ENCODE results near the gene QRSL1.
"Not testable (repeated sequence)": the region's sequence is repeated elsewhere in the genome, so short reads cannot be mapped to it uniquely, and the experiment has no call there.

QRSL1 gene

GRCh38 chr6:106629103-106629858, at the start of gene QRSL1, which contains the start of gene RTN4IP1:
Gene QRSL1, plus strand, starts transcription at chr6:106629578. Its CDS starts 104 bp downstream, at chr6:106629682.
Gene RTN4IP1, minus strand, starts transcription at chr6:106629498. Its CDS starts 477 bp downstream, at chr6:106629021.
- in situ Hi-C loops (cut with MboI; ENCODE audit: low sequenced_read_pairs): no loop called here

- in situ Hi-C loops (cut with MboI; ENCODE audit: low sequenced_read_pairs): no loop called here
Measured at GRCh38 chr6:106581468-106581867, 47.9 kb upstream of the QRSL1 start.

DNA sequence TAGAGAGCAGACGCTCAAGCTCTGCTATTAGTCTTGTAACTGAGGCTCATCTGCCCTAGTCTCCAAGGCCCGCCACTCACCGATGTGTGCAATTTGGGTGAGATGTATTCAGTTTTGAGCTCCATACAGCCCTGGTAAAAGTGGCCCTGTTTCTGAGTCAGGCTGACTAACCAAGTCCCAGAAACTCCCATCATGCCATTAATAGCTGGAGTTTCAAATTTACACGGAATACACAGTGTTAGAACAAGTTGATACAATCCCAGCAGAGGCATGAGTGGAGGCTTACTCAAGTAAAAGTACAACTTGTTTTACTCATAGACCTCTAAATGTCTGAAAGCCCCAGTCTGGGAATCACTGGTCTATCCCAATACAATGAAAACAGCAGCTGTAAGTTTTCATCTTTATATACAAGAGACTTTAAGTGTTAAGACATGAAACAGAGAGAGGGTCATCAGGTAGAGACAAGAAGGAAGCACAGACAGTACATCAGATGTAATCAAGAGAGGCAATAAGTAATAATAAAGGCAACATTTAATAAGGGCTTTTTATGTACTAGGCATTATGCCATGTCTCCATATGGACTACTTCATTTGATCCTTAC, 42.5 kb upstream of the QRSL1 start:
- in situ Hi-C loops (cut with MboI; ENCODE audit: low sequenced_read_pairs): no loop called here

- in situ Hi-C loops (cut with MboI; ENCODE audit: low sequenced_read_pairs): not testable (repeated sequence)
Measured at GRCh38 chr6:106588937-106589336, 40.4 kb upstream of the QRSL1 start.

- in situ Hi-C loops (cut with MboI; ENCODE audit: low sequenced_read_pairs): no loop called here
Measured at GRCh38 chr6:106591111-106591825, 38.1 kb upstream of the QRSL1 start.

- in situ Hi-C loops (cut with MboI; ENCODE audit: low sequenced_read_pairs): no loop called here
Measured at GRCh38 chr6:106599440-106599839, 29.9 kb upstream of the QRSL1 start.

DNA sequence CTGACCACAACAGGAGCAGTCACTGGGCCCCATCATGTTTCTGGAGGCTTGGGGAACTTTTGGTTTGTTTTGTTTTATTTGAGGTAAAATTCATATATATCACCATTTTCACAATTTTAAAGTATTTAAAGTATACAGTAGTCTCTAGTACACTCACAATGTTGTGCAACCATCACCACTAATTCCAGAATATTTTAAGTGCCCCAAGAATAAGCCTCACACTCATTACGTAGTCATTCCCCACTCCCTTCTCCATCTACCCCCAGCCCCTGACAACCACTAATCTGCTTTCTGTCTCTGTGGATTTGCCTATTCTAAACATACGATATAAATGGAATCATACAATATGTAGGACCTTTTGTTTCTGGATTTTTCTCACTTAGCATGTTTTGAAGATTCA, 29.0 kb upstream of the QRSL1 start:
- in situ Hi-C loops (cut with MboI; ENCODE audit: low sequenced_read_pairs): no loop called here

- in situ Hi-C loops (cut with MboI; ENCODE audit: low sequenced_read_pairs): no loop called here
Measured at GRCh38 chr6:106608080-106608668, 21.2 kb upstream of the QRSL1 start.

DNA sequence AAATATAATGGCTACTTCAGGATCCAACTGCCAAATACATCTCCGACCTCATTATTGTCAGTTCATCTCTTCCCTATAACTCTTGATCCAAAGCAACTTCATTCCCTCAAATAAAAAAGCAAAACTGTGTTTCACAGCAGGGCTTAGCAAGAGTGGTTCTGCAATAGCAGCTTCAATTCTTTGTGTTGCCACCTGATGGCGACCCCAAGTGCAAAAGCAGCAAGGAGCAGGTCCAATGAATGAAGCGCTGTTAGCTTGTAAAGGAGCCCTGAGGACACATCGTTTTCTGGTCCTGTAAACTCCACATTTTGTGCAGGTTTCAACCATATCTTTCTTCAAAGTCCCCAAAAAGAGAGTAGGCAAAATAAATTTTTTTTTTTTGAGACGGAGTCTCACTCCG, 19.7 kb upstream of the QRSL1 start:
- in situ Hi-C loops (cut with MboI; ENCODE audit: low sequenced_read_pairs): no loop called here

DNA sequence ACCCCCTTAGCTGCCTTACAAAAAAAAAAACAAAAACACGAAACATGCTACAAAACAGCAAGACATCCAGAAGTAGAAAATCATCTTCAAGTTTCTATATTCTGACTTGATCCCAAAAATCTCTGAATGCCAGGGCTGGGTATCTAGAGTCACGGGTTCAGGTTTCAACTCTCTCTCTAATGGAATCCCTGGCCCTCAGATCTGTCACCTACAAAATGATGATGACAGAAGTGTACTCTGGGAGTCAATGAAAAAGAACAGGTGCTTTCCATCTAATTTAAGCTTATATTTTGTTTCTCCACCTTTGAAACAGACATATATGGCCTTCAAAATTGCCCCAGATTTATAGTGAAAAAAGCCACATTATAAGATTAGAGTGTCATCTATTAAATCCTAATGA, 18.3 kb upstream of the QRSL1 start:
- in situ Hi-C loops (cut with MboI; ENCODE audit: low sequenced_read_pairs): no loop called here

GRCh38 chr6:106612671-106613416, 16.5 kb upstream of the QRSL1 start:
- in situ Hi-C loops (cut with MboI; ENCODE audit: low sequenced_read_pairs): no loop called here

GRCh38 chr6:106613590-106613989, 15.8 kb upstream of the QRSL1 start:
- in situ Hi-C loops (cut with MboI; ENCODE audit: low sequenced_read_pairs): no loop called here

GRCh38 chr6:106614166-106614565, 15.2 kb upstream of the QRSL1 start:
- in situ Hi-C loops (cut with MboI; ENCODE audit: low sequenced_read_pairs): no loop called here

- in situ Hi-C loops (cut with MboI; ENCODE audit: low sequenced_read_pairs): no loop called here
Measured at GRCh38 chr6:106614592-106615257, 14.7 kb upstream of the QRSL1 start.

GRCh38 chr6:106617302-106617701, 12.1 kb upstream of the QRSL1 start:
- in situ Hi-C loops (cut with MboI; ENCODE audit: low sequenced_read_pairs): no loop called here

- in situ Hi-C loops (cut with MboI; ENCODE audit: low sequenced_read_pairs): no loop called here
Measured at GRCh38 chr6:106617857-106618256, 11.5 kb upstream of the QRSL1 start.

DNA sequence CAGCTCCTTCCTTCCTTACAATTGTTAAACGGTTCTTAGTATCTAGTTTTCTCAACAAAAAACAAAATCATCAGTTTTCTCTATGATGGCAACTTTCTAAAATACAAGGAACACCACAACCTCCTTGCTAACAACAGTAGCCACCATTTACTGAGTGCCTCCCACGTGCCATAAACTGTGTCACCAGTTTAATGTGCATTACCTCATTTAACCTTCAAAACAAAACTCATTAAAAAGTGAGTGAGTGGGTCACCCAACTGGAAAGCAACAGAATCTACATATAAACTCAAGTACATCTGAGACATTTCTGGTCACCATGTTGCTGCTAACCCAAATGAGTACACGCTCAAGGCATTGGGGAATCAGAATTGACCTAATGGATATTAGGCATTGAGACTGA, 11.1 kb upstream of the QRSL1 start:
- in situ Hi-C loops (cut with MboI; ENCODE audit: low sequenced_read_pairs): no loop called here

- in situ Hi-C loops (cut with MboI; ENCODE audit: low sequenced_read_pairs): no loop called here
Measured at GRCh38 chr6:106619223-106619622, 10.2 kb upstream of the QRSL1 start.

GRCh38 chr6:106620931-106621672, 8.3 kb upstream of the QRSL1 start:
- in situ Hi-C loops (cut with MboI; ENCODE audit: low sequenced_read_pairs): no loop called here

- in situ Hi-C loops (cut with MboI; ENCODE audit: low sequenced_read_pairs): no loop called here
Measured at GRCh38 chr6:106622412-106622811, 7.0 kb upstream of the QRSL1 start.

Measured in HL-60/S4 treated with retinoic acid at 250 ng/mL for 4 days and 3 days (cell line).